IPS-18c (cell line): ENCODE measurements around the gene CYB5R3.

ENCODE experiments used
- H3K4me3 ChIP-seq: 2 replicates; pipeline ENCODE4 v1.7.0; 2013; ENCODE audit warnings: low read depth, mild to moderate bottlenecking, low read length, moderate library complexity; ENCODE audit not compliant: insufficient read depth
- H3K9me3 ChIP-seq: one replicate; pipeline ENCODE4 v1.6.1; 2013; ENCODE audit warnings: mild to moderate bottlenecking, low read length, moderate library complexity; ENCODE audit not compliant: control insufficient read depth, insufficient read depth

CYB5R3 gene

DNA sequence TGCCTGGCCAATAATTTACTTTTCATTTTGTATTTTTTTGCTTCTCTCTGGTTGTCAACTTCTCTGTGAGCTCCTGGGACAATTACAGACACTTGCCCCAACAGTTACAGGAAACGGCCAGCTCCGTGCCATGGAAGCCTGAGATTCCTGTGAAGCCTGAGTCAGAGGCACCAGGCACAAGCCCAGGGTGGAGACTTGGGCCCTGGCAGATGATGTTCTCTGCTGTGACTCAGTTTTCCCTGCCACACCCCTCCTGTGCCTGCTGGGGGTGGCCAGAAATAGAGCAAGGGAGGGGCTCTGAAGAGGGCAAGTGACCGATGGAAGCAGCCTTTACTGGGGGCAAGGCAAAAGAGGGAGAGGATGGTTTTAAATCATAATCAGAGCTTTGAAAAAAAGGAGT lies 13.7 kb downstream of the CYB5R3 start:
- Histone ChIP-seq H3K9me3 (no peaks in the 10 kb centered on the region), H3K4me3 (no peak overlapping the region)

DNA sequence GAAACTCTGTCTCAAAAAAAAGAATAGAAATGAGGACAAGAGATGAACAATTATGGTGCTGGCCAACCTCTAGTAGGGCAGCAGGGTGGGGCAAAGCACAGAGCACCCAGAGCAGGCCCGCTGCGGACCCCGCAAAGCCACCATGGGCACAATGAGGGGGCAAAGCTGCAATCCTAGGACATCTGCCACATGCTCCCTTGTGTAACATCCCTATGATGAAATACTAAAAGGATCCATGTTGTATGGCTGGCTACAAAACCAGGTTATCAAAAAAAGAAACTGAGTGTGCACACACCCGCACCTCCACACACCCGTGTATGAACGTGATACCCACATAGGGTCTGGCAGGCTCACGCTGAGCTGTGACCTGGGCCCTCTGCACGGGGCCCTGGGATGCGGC lies 16.2 kb downstream of the CYB5R3 start:
- Histone ChIP-seq H3K9me3 (no peaks in the 10 kb centered on the region), H3K4me3 (no peak overlapping the region)

DNA sequence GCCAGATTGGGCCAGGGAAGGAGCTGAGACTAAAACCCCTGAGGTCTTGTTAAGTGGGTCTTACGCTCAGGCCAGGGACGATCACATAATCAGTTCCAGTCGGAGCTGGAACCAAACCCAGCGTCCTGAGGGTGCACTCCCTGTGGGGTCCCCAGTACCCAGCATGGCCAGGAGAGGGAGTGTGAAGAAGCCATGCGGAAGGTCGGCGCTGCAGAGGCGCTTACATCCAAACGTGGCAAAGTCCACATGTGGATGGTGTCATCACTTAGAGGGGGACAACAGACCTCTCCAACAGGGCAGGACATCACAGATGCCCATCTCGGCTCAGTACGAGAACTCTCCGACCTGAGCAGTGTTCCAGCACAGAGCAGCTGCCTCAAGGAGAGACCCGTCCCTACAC lies 17.1 kb downstream of the CYB5R3 start:
- no peaks in the 10 kb centered on the region for H3K9me3 ChIP-seq
- H3K4me3 ChIP-seq = no peak overlapping the region

DNA sequence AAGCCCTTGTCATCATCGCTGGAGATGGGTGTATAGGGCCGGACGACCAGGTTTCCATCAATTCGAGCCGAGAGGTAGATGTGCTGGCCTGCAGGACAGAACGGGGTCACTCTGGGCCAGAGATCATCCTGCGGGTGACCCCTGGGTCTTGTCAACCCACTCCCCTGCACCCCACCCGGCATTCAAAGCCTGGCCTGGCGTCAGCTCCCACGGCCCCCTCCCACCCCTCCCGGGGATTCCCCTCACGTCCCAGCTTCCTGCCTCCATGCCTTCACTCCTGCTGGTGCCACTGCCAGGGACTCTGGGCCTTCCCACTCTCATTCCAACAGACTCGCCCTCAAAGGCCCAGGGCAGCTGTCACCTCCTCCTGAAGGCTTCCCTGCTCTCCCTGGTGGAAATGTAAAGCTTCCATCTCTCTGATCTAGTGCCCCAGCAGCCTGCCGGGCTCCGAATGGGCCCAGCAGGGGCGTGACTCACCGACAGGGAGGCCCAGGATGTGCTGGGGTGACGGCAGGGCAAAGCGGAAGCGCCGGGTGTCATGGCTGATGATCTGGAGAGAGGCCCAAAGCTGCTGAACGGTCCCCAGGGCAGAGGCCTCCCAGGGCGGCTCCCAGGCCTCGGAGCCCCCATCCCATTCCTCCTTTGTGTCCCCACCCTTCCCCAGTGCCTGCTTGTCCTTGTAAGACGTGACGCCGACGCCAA lies 18.1 kb downstream of the CYB5R3 start:
- Histone ChIP-seq H3K9me3 (no peaks in the 10 kb centered on the region), H3K4me3 (no peak overlapping the region)

DNA sequence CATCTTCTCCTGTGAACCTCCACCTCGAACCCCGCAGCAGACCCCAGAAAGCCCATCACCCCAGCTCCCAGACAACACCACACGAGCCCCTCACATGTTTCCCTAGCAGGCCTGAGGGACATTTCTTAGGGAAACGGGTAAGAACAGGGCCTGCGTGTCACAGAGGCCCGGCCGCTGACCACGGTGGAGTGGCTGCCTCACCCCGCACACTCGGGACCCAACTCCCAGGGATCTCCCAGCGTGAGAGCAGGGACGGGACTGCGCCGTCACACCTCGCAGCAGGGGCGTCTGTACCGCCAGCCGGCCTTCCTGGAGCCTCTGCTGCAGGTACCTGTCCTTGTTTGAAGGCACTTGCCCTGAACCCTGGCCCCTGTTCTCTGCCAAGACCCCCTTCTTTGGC lies 19.0 kb downstream of the CYB5R3 start:
- no peak overlapping the region for H3K4me3 ChIP-seq
- no peaks in the 10 kb centered on the region for H3K9me3 ChIP-seq

DNA sequence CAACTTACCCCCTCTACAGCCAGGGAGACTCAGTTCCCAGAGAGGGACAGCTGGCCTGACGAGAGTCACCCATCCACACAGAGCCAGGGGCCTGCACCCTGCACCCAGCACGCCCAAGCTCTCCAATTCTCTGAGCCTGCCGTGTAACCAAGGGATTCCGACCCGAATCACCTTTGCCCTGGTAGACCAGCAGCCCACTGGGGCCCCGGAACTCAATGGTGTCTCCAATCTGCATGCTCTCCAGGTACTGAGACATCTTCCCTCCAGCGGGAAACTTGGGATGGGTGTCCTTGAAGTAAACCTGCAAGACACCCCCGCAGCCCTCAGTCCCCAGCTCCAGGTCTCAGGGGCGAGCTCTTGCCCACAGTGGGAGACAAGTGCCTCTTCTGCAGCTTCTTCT lies 21.2 kb downstream of the CYB5R3 start:
- no peaks in the 10 kb centered on the region for H3K9me3 ChIP-seq

DNA sequence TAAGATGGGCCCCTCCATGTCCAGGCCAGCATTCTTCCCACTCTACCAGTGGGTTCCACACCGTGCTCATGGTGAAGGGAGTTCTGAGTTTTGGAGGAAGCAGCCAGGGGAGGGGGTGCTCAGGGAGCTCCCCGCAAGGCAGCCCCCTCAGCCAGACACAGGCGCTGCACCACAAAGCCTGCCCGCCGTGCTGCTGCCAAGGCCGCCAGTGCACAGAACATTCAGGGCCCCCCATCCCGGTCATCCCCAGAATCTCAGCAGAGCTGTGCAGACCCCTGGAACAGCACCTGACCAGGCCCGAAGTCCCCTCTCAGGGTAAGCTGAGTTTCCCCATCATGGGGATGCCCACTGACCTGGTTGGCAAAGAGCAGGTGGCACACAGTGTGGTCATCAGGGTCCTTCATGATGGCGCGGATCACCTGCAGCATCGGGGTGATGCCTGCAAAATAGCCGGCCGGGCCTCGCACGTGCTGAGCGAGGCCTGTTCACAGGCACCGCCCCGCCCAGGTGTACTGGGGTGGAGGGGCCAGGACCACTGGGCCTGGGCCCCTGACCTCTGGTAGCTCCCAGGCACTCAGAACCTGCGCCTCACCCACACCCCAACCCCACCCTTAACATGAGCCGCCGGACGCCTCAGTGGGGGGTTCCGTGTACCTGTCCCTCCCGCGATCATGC lies 22.1 kb downstream of the CYB5R3 start:
- Histone ChIP-seq H3K4me3 (no peak overlapping the region), H3K9me3 (no peaks in the 10 kb centered on the region)

More for the DNA sequence above, 21.2 kb downstream of the CYB5R3 start:
- H3K4me3 ChIP-seq = no peak overlapping the region

DNA sequence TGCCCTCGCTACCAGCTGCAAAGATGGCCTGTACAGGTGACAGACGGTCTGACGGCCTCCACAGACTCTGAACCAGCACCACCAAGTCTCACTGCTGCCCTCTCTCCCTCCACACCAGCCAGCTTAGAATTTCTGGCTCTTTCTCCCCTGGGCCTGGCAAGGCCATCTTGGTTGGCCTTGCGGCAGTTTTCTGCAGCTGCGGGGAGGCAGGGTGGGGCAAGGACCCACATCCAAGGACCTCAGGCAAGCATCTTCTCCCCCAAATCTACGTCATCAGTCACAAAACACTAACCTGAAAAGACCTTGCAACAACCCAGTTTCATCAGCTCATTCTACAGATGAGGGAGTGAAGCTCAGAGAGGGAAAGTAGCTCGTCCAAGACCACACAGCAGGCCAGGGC lies 22.8 kb downstream of the CYB5R3 start:
- Histone ChIP-seq H3K9me3 (no peaks in the 10 kb centered on the region), H3K4me3 (no peak overlapping the region)

DNA sequence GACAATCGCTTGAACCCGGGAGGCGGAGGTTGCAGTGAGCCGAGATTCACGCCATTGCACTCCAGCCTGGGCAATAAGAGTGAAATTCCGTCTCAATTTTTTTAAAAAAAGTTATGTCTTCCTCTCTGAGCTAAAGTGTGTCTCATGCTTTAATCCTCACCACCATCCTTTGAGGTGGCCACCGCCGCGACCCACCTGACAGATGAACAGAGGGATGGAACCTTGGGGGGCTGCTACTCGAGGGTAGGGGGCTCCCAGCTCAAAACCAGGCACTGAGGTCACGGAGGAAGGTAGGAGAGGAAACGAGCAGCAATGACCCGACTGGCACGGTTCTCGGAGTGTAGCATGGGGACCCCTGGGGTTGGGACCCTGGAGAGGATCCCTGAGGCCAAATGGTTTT lies 23.8 kb downstream of the CYB5R3 start:
- H3K4me3 ChIP-seq = no peak overlapping the region

DNA sequence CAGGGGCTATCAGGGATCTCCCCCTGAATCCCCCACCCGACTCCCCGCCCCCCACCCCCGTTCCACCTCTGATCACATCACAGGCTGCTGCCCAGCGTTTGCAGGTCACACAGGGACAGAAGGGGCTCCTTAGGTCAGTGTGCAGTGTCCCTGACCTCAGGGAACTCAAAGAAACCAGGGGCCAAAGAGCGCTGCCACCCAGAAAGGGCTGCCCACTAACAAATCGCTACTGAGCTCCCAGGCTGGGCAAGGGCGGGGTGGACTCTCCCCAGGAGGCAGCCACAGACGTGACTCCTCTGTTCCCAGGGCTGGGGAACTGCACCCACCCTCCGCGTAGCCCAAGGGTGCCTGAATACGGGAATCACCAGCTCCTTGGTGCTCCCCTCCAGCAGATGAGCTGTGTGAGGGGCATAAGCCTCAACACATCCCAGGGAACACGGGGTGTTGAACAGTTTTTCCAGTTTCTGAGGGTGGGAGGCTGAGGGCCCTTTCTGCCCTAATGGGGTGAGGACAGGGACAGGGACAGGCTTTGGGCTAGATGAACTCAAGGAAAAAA lies 24.6 kb downstream of the CYB5R3 start:
- H3K9me3 ChIP-seq = no peaks in the 10 kb centered on the region
- no peak overlapping the region for H3K4me3 ChIP-seq

More for the DNA sequence above, 23.8 kb downstream of the CYB5R3 start:
- no peaks in the 10 kb centered on the region for H3K9me3 ChIP-seq

DNA sequence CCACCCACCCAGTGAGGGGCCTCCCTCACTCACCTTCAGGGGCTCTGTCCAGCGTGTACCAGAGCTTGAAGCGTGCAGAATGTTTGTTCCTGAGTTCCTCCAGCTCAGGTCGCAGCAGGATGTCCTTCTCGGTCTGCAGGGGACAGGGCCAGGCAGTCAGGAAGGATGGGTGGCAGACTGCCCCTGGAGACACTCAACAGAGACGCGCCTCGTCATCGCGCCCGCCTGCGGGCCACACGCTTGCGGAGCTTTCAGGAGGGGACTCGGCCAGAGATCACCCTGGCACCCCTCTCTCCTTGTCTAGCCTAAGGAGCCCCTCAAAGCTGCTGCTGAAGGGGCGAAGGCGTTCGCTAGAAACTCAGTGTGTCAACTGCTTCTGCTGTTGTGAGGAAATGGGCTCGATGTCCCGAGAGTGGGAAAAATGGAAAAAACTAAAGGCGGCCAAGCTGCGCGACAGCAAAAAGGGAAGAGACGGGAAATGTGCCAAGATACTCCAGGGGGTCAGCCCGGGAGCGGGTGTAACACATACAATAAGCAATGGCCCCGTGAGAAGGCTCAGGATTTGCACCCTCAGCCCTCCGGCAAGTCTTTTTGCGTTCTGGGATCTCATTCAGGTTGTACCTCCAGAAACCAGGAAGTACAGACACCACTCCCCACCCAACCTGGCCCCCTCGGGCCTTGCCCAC lies 25.3 kb downstream of the CYB5R3 start:
- Histone ChIP-seq H3K9me3 (no peaks in the 10 kb centered on the region), H3K4me3 (no peak overlapping the region)

DNA sequence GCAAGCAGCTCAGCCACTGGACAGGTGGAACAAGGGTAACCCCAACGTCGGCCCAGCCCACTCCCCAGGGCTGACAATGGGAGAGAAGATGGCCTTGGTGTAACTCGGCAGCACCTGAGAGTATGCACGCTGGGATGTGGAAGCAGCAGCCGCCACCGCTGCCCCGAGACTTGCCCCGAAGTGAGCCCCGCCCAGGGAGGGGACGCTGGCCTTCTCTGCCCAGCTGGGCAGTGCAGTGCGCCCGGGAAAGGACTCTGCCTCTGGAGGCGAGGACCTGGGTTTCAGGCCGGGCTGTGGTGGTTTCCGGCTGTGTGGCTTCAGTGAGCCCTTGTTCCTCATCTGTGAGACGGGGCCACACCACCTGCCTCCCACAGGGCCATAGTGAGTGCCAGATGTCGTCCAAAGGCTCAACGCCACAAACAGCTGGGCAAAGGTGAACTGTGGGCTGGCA lies 25.9 kb downstream of the CYB5R3 start:
- no peaks in the 10 kb centered on the region for H3K9me3 ChIP-seq
- H3K4me3 ChIP-seq = no peak overlapping the region

DNA sequence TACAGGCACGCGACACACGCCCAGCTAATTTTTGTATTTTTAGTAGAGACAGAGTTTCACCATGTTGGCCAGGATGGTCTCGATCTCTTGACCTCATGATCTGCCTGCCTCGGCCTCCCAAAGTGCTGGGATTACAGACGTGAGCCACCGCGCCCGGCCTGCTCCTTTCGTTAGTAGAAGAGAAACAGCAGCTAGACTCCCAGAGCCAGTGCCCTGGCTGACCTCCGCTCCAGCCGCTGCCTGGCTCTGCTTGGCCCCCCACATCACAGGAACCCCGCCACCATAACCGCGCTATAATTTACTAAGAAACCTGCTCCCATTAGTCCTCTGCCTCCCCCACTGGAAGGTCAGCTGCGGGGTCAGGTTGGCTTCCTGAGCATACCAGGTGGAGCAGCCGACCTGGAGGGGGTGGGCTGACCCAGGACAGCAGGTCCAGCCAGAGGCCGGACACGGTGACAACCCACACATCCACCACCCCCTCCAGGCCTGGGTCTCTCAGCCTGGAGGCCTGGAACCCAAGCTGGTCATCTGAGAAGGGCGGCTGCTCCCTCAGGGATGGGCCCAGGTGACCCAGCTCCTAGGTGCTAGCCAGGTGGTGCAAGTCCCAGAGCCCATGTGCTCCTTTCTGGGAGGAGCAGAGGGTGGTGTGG lies 27.0 kb downstream of the CYB5R3 start:
- H3K4me3 ChIP-seq = no peak overlapping the region
- H3K9me3 ChIP-seq = no peaks in the 10 kb centered on the region

DNA sequence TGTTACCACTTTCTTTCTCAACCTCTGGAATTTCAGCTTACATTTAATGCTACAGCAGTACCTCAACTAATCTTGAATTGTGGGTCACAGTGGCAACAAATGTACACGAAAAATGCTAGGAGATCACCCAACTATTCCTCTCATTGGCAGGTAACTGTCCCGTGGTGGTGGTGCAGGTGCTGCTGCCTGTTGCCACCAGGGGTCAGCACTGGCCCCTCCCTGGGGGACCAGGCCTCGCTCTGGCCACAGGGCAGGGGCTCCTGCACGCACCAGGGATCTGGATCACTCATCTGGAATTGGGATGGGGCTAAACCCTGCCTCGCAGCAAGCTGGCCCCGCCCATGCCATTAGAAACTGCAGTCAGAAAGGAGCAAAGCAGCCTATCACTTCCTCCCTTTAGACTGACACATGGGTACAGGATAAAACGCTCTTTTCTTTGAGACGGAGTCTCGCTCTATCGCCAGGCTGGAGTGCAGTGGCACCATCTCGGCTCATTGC lies 27.6 kb downstream of the CYB5R3 start:
- Histone ChIP-seq H3K9me3 (no peaks in the 10 kb centered on the region), H3K4me3 (no peak overlapping the region)

DNA sequence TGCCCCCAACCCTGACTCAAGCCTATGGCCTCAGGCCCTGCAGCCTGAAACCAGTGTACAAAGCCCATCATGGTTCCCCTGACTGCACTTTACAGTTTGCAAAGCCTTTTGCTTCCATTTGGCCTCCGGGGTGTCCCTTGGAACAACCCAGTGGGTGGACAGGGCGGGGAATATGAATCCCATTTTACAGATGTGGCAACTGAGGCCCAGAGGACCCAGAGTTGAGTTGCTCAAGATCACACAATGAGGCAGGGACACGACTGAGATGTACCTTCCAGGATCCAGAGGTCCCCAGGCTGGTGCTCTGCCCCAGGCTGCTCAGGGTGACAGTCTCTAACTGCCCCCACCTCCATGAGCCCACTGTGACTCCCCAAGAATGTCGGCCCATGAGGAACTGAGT lies 29.1 kb downstream of the CYB5R3 start:
- no peaks in the 10 kb centered on the region for H3K9me3 ChIP-seq
- H3K4me3 ChIP-seq = no peak overlapping the region

DNA sequence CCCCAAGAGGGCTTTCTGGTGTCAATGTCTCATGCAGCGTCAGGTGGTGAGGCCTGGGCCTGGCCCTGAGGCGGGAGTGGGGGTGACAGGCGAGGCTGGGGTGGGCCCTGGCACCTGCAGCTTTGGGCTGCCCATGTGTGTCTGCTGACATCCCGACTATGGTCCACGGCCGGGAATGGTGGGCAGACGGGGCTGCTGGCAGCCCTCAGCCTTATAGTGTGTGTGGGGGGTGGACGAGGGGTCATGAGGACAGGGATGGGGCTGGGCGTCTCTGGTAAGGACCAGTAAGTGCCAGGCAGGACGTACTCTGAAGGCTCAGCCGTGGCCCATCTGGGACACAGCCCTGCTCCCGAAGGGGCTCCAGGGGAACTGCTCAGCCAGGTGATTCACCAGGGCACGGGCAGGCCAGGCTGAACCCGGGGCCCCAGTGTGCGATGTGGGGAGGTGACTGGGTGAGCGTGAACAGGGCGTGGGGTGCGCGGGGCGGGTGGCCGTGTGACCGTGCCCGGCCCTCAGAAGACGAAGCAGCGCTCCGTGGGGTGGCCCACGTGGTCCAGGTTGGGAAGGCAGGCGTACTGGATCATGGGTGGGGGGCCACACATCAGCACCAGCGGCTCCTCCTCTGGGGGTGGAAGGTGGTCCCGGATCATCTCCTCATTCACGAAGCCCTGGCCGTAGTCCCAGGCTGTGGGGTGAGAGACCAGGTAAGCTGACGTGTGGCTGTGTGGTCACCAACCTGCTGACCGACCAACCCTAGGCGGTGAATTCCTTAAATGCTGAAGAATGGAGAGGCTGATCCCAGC lies 29.7 kb downstream of the CYB5R3 start:
- Histone ChIP-seq H3K9me3 (no peaks in the 10 kb centered on the region), H3K4me3 (no peak overlapping the region)
